ENCODE data around the gene FCRLB.
"Not testable (repeated sequence)": the region's sequence is repeated elsewhere in the genome, so short reads cannot be mapped to it uniquely, and the experiment has no call there.

Gene FCRLB

GRCh38 chr1:161743231-161743630 is 21.9 kb downstream of the FCRLB start:
- DNase-seq, result no peak

GRCh38 chr1:161747801-161748200 is 26.5 kb downstream of the FCRLB start:
- peak; percentile 72 to 76 for DNase-seq

- DNase-seq, result peak; percentile 95 to 96
Observed at GRCh38 chr1:161749509-161750407, 28.4 kb downstream of the FCRLB start, which contains the start of gene DUSP12. Gene DUSP12, plus strand, starts transcription at chr1:161749786. Its CDS starts 16 bp downstream, at chr1:161749802.

GRCh38 chr1:161763522-161764098 is 42.3 kb downstream of the FCRLB start:
- DNase-seq, result no peak

- peak; percentile 95 to 97 for DNase-seq
Observed at GRCh38 chr1:161766102-161766981, 45.0 kb downstream of the FCRLB start, which contains the start of gene ATF6. Gene ATF6, plus strand, starts transcription at chr1:161766320. Its CDS starts 41 bp downstream, at chr1:161766361.

- DNase-seq, result no peak
Observed at GRCh38 chr1:161768461-161768860, 47.1 kb downstream of the FCRLB start.

GRCh38 chr1:161768986-161769672 is 47.8 kb downstream of the FCRLB start:
- no peak for DNase-seq

- not testable (repeated sequence) for DNase-seq
Observed at GRCh38 chr1:161769673-161770045, 48.3 kb downstream of the FCRLB start.

GRCh38 chr1:161770250-161770649 is 48.9 kb downstream of the FCRLB start:
- DNase-seq, result no peak

GRCh38 chr1:161771161-161771560 is 49.8 kb downstream of the FCRLB start:
- no peak for DNase-seq

- DNase-seq, result no peak
Observed at GRCh38 chr1:161771973-161772372, 50.6 kb downstream of the FCRLB start.

GRCh38 chr1:161772397-161772796 is 51.1 kb downstream of the FCRLB start:
- peak; percentile 57 to 75 for DNase-seq

- no peak for DNase-seq
Observed at GRCh38 chr1:161773791-161774190, 52.4 kb downstream of the FCRLB start.

GRCh38 chr1:161777261-161777660 is 55.9 kb downstream of the FCRLB start:
- no peak for DNase-seq
